GM15510 (cell line): ENCODE measurements around the gene CCNB3.

ENCODE experiments used
- POLR2A ChIP-seq: IDR thresholded peaks from 3 replicates; pipeline ENCODE4 v1.6.1; 2011; ENCODE audit warnings: borderline replicate concordance; ENCODE audit not compliant: insufficient read length; ENCODE audit errors: extremely low read depth

Gene CCNB3

GRCh38 chrX:50327235-50327634 lies 122.7 kb downstream of the CCNB3 start:
- no peak for TF ChIP-seq POLR2A

- no peak for TF ChIP-seq POLR2A
Measured at GRCh38 chrX:50333308-50333707, 128.7 kb downstream of the CCNB3 start.

GRCh38 chrX:50343917-50344316 lies 139.4 kb downstream of the CCNB3 start:
- TF ChIP-seq POLR2A = no peak

- TF ChIP-seq POLR2A = no peak
Measured at GRCh38 chrX:50372966-50373365, 168.4 kb downstream of the CCNB3 start.

- no peak for TF ChIP-seq POLR2A
Measured at GRCh38 chrX:50375481-50376267, 171.1 kb downstream of the CCNB3 start.

GRCh38 chrX:50381729-50382415 lies 177.3 kb downstream of the CCNB3 start:
- no peak for TF ChIP-seq POLR2A

GRCh38 chrX:50386520-50386919 lies 182.0 kb downstream of the CCNB3 start:
- no peak for TF ChIP-seq POLR2A

GRCh38 chrX:50393902-50394301 lies 189.3 kb downstream of the CCNB3 start:
- no peak for TF ChIP-seq POLR2A
